ENCODE data around the gene ACTA2. TPM values are rescaled to one million over a fixed set of nuclear protein-coding genes. Genes with fewer than 3 reads are reported as not detected.

ACTA2 gene
- total RNA-seq, 1 experiment from 2014 or later, result not detected

GRCh38 chr10:88903715-88904114 lies 48.9 kb downstream of the ACTA2 start:
- no peak overlapping the region for H3K27ac ChIP-seq (ENCODE audit: low read length)
- no peak for DNase-seq
- no peak for TF ChIP-seq EZH2phosphoT487 (IDR thresholded peaks at IDR 0.05; ENCODE audit: borderline replicate concordance, low read length)
- TF ChIP-seq CTCF (conservative IDR thresholded peaks at IDR 0.05; ENCODE audit: low read depth, low read length), result no peak
- TF ChIP-seq EZH2 (IDR thresholded peaks at IDR 0.05; ENCODE audit: low read length, unreplicated experiment), result no peak
- H3K36me3 ChIP-seq (ENCODE audit: low read depth, low read length), result 0 out of 2 replicates have a peak, but pooled peaks cover 3% of the 10 kb centered on the region
- no peaks in the 10 kb centered on the region for H3K9me2 ChIP-seq (replicated peaks; ENCODE audit: low read length)
- CTCF ChIA-PET, result no interaction called here
- H3K9me3 ChIP-seq (ENCODE audit: low read length), result no peaks in the 10 kb centered on the region
- no peak overlapping the region for H3K4me3 ChIP-seq (ENCODE audit: low read length)
- no peaks in the 10 kb centered on the region for H3K4me1 ChIP-seq (ENCODE audit: insufficient read depth, low read length)
- ATAC-seq, result no peak
- no peaks in the 10 kb centered on the region for H4K20me1 ChIP-seq (ENCODE audit: low read length)
- H2AFZ ChIP-seq (ENCODE audit: low read length), result no peak overlapping the region
- no peak overlapping the region for H3K4me2 ChIP-seq (ENCODE audit: low read length)
- no peaks in the 10 kb centered on the region for H3K27me3 ChIP-seq (ENCODE audit: low read length)
- no peaks in the 10 kb centered on the region for H3K79me2 ChIP-seq (ENCODE audit: low read length)
- no peaks in the 10 kb centered on the region for H3F3A ChIP-seq (ENCODE audit: low read length, unreplicated experiment)
- H3K9ac ChIP-seq (ENCODE audit: low read length), result no peak overlapping the region
- POLR2A ChIA-PET (ENCODE audit: unreplicated experiment), result no interaction called here
- intact Hi-C loops (cut with micrococcal nuclease), result no loop called here
- no TSS peak for BruUV-seq (replicated peaks)

GRCh38 chr10:88901984-88902789 lies 50.4 kb downstream of the ACTA2 start:
- Histone ChIP-seq H2AFZ (ENCODE audit: low read length) (no peak overlapping the region), H3K27ac (ENCODE audit: low read length) (no peak overlapping the region), H3K9me3 (ENCODE audit: low read length) (no peaks in the 10 kb centered on the region)

More at GRCh38 chr10:88901984-88902789, 50.4 kb downstream of the ACTA2 start:
- Histone ChIP-seq H3K36me3 (ENCODE audit: low read depth, low read length) (0 out of 2 replicates have a peak, but pooled peaks cover 3% of the 10 kb centered on the region), H3F3A (ENCODE audit: low read length, unreplicated experiment) (no peaks in the 10 kb centered on the region), H3K79me2 (ENCODE audit: low read length) (no peaks in the 10 kb centered on the region), H3K4me2 (ENCODE audit: low read length) (no peak overlapping the region), H4K20me1 (ENCODE audit: low read length) (no peaks in the 10 kb centered on the region), H3K4me1 (ENCODE audit: insufficient read depth, low read length) (no peaks in the 10 kb centered on the region), H3K9me2 (replicated peaks; ENCODE audit: low read length) (no peaks in the 10 kb centered on the region), H3K4me3 (ENCODE audit: low read length) (no peak overlapping the region), H3K9ac (ENCODE audit: low read length) (no peak overlapping the region), H3K27me3 (ENCODE audit: low read length) (no peaks in the 10 kb centered on the region)
- ChIA-PET CTCF (no interaction called here), POLR2A (ENCODE audit: unreplicated experiment) (interaction anchor here (0.6 to 0.7 kb wide), 3 partner anchors 22 to 1097 kb away, joined by 3 to 5 read pairs (median 5); partner anchors contain the start of gene STAMBPL1)
- TF ChIP-seq EZH2phosphoT487 (IDR thresholded peaks at IDR 0.05; ENCODE audit: borderline replicate concordance, low read length), result no peak
- no peak for TF ChIP-seq CTCF (conservative IDR thresholded peaks at IDR 0.05; ENCODE audit: low read depth, low read length)
- no peak for TF ChIP-seq EZH2 (IDR thresholded peaks at IDR 0.05; ENCODE audit: low read length, unreplicated experiment)
- DNase-seq (no peak), ATAC-seq (no peak)
- intact Hi-C loops (cut with micrococcal nuclease), result no loop called here
- no TSS peak for BruUV-seq (replicated peaks)
